Peyer's patch (tissue), 4 donors: ENCODE results near the gene MEI1. TPM values are rescaled to one million over a fixed set of nuclear protein-coding genes. Genes with fewer than 3 reads are reported as not detected.
A peak's percentile ranks its signal among the peaks of the same experiment; 100 is the strongest.
"Not testable (repeated sequence)": the region's sequence is repeated elsewhere in the genome, so short reads cannot be mapped to it uniquely, and the experiment has no call there.

Experiments
- DNase-seq, 3 donors: peaks; one replicate each; pipeline ENCODE4 v3.0.0-alpha.2; 2017 to 2019
- H3K27ac ChIP-seq, 4 donors: fragments of 200-600 bp; sonication (generic); one replicate each; pipeline ENCODE4 v1.5.1; 2016 to 2019
- H3K27me3 ChIP-seq, 2 donors: fragments of 200-600 bp; sonication (generic); one replicate each; pipeline ENCODE4 v1.5.1; 2019
- H3K36me3 ChIP-seq, 3 donors: fragments of 200-600 bp; sonication (generic); one replicate each; pipeline ENCODE4 v1.5.1; 2016 to 2019
- H3K4me1 ChIP-seq, 4 donors: fragments of 200-600 bp; sonication (generic); one replicate each; pipeline ENCODE4 v1.5.1; 2016 to 2019
- H3K4me3 ChIP-seq, 4 donors: fragments of 200-600 bp; sonication (generic); 1 replicate in 3 of 4; 2 replicates in 1 of 4; pipeline ENCODE4 v1.5.1; 2016 to 2019; ENCODE audit warnings: mild to moderate bottlenecking in 1 of 4
- H3K9me3 ChIP-seq, 4 donors: fragments of 200-600 bp; sonication (generic); one replicate each; pipeline ENCODE4 v1.5.1; 2016 to 2019; ENCODE audit warnings: mild to moderate bottlenecking in 1 of 4
- POLR2A ChIP-seq, 2 donors: fragments of 450-650 bp; IDR thresholded peaks; one replicate each; pipeline ENCODE4 v1.5.1; 2017; ENCODE audit warnings: antibody characterized with exemption in 2 of 2, mild to moderate bottlenecking in 2 of 2, moderate library complexity in 2 of 2
- total RNA-seq, 4 donors: library from RNA; depleted of rRNA; stranded (reverse); fragments of >200 nt; gene quantifications; one replicate each; pipeline ENCODE4 v1.1.0, GENCODE V29; 2016
- TF ChIP-seq, protein P1 (sequence below), 6 experiments: fragments of 450-650 bp in 4 of 6; fragments of 200-600 bp in 2 of 6; sonication (generic) in 1 of 6; IDR thresholded peaks; one replicate each; pipeline ENCODE4 v1.5.1; 2017 to 2019; ENCODE audit warnings: antibody characterized with exemption in 6 of 6, mild to moderate bottlenecking in 3 of 6, moderate library complexity in 1 of 6

The MEI1 gene
- total RNA-seq, 4 donors from 2014 or later: 1.1 to 20.6 (median 11.7) TPM

DNA sequence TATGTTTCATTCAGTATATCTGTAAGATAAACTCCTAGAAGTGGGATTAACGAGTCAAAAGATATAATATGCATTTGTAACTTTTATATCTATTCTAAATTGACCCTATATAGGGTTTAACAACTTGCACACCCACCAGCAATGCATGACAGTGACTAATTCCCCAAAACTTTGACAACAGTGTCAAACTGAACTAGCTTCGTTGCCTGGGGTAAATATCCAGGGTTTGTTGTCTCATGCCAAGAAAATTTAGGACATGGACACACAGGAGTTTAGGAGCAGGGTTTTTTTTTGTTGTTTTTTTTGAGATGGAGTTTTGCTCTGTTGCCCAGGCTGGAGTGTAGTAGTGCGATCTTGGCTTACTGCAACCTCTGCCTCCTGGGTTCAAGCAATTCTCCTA lies 15.7 kb upstream of the MEI1 start:
- H3K27ac ChIP-seq: no peak overlapping the region

DNA sequence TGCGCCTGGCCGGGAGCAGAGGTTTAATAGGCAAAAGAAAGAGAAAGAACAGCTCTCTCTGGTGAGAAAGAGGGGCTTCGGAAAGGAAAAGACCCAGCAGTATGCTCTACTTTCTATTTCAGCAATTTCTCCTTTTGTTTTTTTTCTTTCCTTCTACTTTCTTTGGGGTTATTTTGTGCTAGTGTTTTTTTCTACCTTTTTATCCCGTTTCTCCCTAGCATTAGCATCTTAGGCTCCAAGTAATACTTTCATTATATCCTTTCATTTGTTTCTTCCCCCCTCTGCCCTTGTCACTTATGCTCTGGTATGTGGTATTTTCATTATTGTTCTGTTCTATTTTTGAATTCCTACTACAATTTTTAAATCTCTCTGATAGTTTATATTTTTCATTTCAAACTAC lies 15.1 kb upstream of the MEI1 start:
- DNase-seq: no peak
- Histone ChIP-seq H3K9me3 (no peaks in the 10 kb centered on the region), H3K27me3 (no peaks in the 10 kb centered on the region), H3K4me3 (no peak overlapping the region), H3K4me1 (peaks cover 0 to 14% (median 5%) of the 10 kb centered on the region in 4 donors), H3K36me3 (peaks cover 0 to 13% (median 0%) of the 10 kb centered on the region in 3 donors), H3K27ac (no peak overlapping the region)
- no peak for TF ChIP-seq POLR2A (IDR thresholded peaks at IDR 0.05)
- TF ChIP-seq, protein P1, sequence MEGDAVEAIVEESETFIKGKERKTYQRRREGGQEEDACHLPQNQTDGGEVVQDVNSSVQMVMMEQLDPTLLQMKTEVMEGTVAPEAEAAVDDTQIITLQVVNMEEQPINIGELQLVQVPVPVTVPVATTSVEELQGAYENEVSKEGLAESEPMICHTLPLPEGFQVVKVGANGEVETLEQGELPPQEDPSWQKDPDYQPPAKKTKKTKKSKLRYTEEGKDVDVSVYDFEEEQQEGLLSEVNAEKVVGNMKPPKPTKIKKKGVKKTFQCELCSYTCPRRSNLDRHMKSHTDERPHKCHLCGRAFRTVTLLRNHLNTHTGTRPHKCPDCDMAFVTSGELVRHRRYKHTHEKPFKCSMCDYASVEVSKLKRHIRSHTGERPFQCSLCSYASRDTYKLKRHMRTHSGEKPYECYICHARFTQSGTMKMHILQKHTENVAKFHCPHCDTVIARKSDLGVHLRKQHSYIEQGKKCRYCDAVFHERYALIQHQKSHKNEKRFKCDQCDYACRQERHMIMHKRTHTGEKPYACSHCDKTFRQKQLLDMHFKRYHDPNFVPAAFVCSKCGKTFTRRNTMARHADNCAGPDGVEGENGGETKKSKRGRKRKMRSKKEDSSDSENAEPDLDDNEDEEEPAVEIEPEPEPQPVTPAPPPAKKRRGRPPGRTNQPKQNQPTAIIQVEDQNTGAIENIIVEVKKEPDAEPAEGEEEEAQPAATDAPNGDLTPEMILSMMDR (IDR thresholded peaks at IDR 0.05): no peak

More for the DNA sequence above, 15.7 kb upstream of the MEI1 start:
- peaks cover 0 to 19% (median 0%) of the 10 kb centered on the region in 3 donors for H3K36me3 ChIP-seq
- no peaks in the 10 kb centered on the region for H3K27me3 ChIP-seq
- no peaks in the 10 kb centered on the region for H3K9me3 ChIP-seq
- H3K4me3 ChIP-seq: no peak overlapping the region
- no peak for DNase-seq
- peaks cover 0 to 13% (median 5%) of the 10 kb centered on the region in 4 donors for H3K4me1 ChIP-seq
- TF ChIP-seq, protein P1 (IDR thresholded peaks at IDR 0.05): no peak
- TF ChIP-seq POLR2A (IDR thresholded peaks at IDR 0.05): no peak

DNA sequence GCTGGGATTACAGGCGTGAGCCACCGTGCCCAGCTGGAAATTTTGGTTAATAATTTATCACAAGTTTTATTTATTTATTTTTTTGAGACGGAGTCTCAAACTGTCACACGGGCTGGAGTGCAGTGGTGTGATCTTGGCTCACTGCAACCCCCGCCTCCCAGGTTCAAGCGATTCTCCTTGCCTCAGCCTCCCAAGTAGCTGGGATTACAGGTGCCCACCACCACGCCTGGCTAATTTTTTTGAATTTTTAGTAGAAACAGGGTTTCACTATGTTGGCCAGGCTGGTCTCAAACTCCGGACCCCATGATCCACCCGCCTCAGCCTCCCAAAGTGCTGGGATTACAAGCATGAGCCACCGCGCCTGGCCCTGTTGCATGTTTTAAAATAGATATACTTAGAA lies 12.4 kb upstream of the MEI1 start:
- not testable (repeated sequence) for DNase-seq, H3K27ac ChIP-seq, H3K36me3 ChIP-seq, H3K9me3 ChIP-seq, H3K27me3 ChIP-seq
- Histone ChIP-seq H3K4me1 (peaks cover 0 to 20% (median 5%) of the 10 kb centered on the region in 4 donors), H3K4me3 (peak overlapping the region in 1 of 4 donors; percentile 70)

DNA sequence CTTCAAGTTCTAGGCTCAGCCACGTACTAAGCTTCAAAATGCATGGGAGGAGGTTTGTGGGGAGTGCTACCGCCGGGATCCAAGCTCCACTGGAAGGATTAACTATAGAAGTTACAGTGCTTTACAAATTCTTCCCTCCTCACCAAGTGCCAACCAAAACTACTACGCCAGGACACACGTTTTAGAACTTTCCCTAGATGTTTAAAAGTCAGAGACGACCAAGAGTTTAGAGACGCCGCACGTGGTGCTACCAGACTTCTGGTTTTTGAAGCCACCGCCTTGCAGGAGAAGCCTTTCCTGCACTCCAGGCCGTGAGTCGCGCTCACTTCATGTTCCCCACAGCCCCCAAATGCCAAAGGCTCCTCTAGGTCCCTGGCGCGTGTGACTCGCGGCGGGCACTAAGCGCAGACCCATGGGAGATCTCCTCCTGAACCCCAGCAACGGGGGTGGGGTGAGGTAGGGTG lies 11.4 kb upstream of the MEI1 start:
- Histone ChIP-seq H3K4me3 (peak overlapping the region; percentile 59 to 90 (median 76)), H3K4me1 (peaks cover 0 to 20% (median 5%) of the 10 kb centered on the region in 4 donors), H3K36me3 (no peaks in the 10 kb centered on the region), H3K27ac (peak overlapping the region; percentile 91 to 97 (median 94)), H3K9me3 (no peaks in the 10 kb centered on the region), H3K27me3 (no peaks in the 10 kb centered on the region)
- DNase-seq: peak; percentile 34 to 59 (median 54)
- TF ChIP-seq, protein P1 (IDR thresholded peaks at IDR 0.05): no peak
- no peak for TF ChIP-seq POLR2A (IDR thresholded peaks at IDR 0.05)

DNA sequence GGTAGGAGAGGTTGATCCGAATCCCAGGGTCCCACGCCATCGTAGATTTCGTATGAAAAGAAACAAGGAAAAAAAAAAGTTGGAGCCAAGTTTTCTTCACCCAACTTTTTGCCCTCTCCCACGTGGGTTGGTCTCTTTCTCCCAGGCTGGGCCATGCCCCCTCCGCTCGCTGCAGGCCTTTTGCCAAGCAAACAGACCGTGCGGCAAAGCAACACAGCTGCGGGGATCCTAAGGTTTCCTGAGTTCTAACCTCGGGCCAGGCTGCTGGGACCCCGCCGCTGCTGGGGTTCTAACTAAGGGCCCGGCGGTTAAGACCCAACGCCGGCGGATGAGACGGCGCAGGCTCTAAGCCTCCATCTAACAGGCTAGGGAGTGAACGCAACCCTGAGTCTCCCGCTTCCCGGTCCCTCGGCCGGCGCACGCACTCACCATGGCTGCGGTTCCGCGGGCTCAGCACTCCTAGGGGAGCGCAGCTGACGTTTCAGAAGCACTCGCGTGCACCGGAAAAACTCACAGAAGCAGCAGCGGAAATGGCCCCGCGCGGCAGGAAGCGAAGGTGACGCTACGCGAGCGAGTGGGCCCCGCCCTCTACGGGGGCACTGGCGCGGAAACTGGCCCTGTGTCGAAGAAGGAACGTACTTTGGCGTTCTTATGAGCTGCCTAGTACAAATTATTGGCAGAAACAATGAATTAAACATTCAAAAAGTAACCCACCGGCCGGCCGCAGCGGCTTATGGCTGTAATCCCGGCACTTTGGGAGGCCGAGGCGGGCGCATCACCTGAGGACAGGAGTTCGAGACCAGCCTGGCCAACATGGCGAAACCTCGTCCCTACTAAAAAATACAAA lies 10.7 kb upstream of the MEI1 start, which contains the start of gene SNU13:
SNU13 (minus strand) TSS at position 503 of the 847 bp plus-strand sequence; CDS start at position 432, 71 bp downstream.
- no peaks in the 10 kb centered on the region for H3K27me3 ChIP-seq
- H3K4me3 ChIP-seq: peak within 1 kb of the TSS; percentile 59 to 90 (median 76)
- TF ChIP-seq, protein P1 (IDR thresholded peaks at IDR 0.05): peak in 1 of 6 experiments; percentile 14
- TF ChIP-seq POLR2A (IDR thresholded peaks at IDR 0.05): peak; percentile 80 to 91
- H3K36me3 ChIP-seq: peaks cover 0 to 4% (median 0%) of the 10 kb centered on the region in 3 donors
- H3K9me3 ChIP-seq: no peaks in the 10 kb centered on the region
- peaks cover 0 to 20% (median 5%) of the 10 kb centered on the region in 4 donors for H3K4me1 ChIP-seq
- peak within 1 kb of the TSS; percentile 91 to 97 (median 94) for H3K27ac ChIP-seq
- peak; percentile 93 to 98 (median 94) for DNase-seq

DNA sequence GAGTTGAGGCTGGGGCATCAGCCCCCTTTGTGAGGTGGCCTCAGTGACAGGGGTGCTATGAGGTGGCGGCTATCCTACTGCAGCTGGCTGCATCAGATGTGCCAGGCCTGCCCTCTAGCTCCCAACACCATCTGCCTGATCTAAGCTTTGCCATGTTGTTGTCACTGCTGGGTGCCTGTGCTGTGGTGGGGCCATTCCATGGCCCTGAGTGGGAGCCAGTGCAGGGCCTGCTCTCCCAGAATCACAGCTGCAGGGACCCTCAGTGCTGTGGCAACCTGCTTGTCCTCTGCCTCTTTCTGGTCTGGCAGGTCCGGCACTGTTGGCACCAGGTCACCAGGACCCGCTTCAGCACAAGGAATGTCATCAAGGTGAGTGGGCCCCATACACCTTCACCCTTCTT lies 8.8 kb upstream of the MEI1 start:
- Histone ChIP-seq H3K36me3 (peaks cover 0 to 9% (median 0%) of the 10 kb centered on the region in 3 donors), H3K9me3 (no peaks in the 10 kb centered on the region), H3K4me3 (no peak overlapping the region), H3K4me1 (peaks cover 0 to 20% (median 5%) of the 10 kb centered on the region in 4 donors), H3K27me3 (no peaks in the 10 kb centered on the region), H3K27ac (peak overlapping the region in 1 of 4 donors; percentile 11)
- TF ChIP-seq POLR2A (IDR thresholded peaks at IDR 0.05): no peak
- DNase-seq: no peak
